Hepatocyte (in vitro differentiated cells): ENCODE results near the gene WAC. TPM values are rescaled to one million over a fixed set of nuclear protein-coding genes. Genes with fewer than 3 reads are reported as not detected.

Source experiments
- DNase-seq: peaks from one replicate; pipeline ENCODE4 v3.0.0-alpha.2; 2016; ENCODE audit warnings: low spot score
- H2AFZ ChIP-seq: fragments of 200-600 bp; sonication (generic); 2 replicates; pipeline ENCODE4 v1.6.0; 2016; ENCODE audit warnings: antibody characterized with exemption, mild to moderate bottlenecking
- H3K27ac ChIP-seq: fragments of 200-600 bp; sonication (generic); 2 replicates; pipeline ENCODE4 v1.5.1; 2016; ENCODE audit warnings: mild to moderate bottlenecking
- H3K27me3 ChIP-seq: fragments of 200-600 bp; sonication (generic); 2 replicates; pipeline ENCODE4 v1.6.1; 2016
- H3K36me3 ChIP-seq: fragments of 200-600 bp; sonication (generic); replicated peaks from 2 replicates; pipeline ENCODE4 v1.5.1; 2016; ENCODE audit warnings: low read depth; ENCODE audit not compliant: insufficient read depth
- H3K4me1 ChIP-seq: fragments of 200-600 bp; sonication (generic); 2 replicates; pipeline ENCODE4 v1.5.1; 2016; ENCODE audit warnings: mild to moderate bottlenecking, moderate library complexity; ENCODE audit not compliant: insufficient read depth
- H3K4me2 ChIP-seq: fragments of 200-600 bp; sonication (generic); 2 replicates; pipeline ENCODE4 v1.6.0; 2016
- H3K4me3 ChIP-seq: fragments of 200-600 bp; sonication (generic); 2 replicates; pipeline ENCODE4 v1.5.1; 2016; ENCODE audit warnings: mild to moderate bottlenecking
- H3K79me2 ChIP-seq: fragments of 200-600 bp; sonication (generic); 2 replicates; pipeline ENCODE4 v1.6.0; 2017; ENCODE audit warnings: mild to moderate bottlenecking
- H3K9me2 ChIP-seq: fragments of 200-600 bp; sonication (generic); replicated peaks from 2 replicates; pipeline ENCODE4 v1.6.0; 2017; ENCODE audit warnings: mild to moderate bottlenecking; ENCODE audit not compliant: insufficient read depth
- H3K9me3 ChIP-seq: fragments of 200-600 bp; sonication (generic); 2 replicates; pipeline ENCODE4 v1.5.1; 2016; ENCODE audit warnings: low read depth, mild to moderate bottlenecking
- H4K20me1 ChIP-seq: fragments of 200-600 bp; sonication (generic); 2 replicates; pipeline ENCODE4 v1.6.0; 2016; ENCODE audit warnings: mild to moderate bottlenecking; ENCODE audit not compliant: insufficient read depth, poor library complexity, severe bottlenecking
- EZH2 ChIP-seq: fragments of 200-600 bp; sonication (generic); IDR thresholded peaks from 2 replicates; pipeline ENCODE4 v1.6.1; 2016; ENCODE audit warnings: antibody characterized with exemption, mild to moderate bottlenecking, borderline replicate concordance
- EZH2phosphoT487 ChIP-seq: fragments of 200-600 bp; sonication (generic); IDR thresholded peaks from one replicate; pipeline ENCODE4 v1.6.1; 2018; ENCODE audit warnings: antibody characterized with exemption, mild to moderate bottlenecking, low read depth, moderate library complexity; ENCODE audit not compliant: unreplicated experiment, severe bottlenecking
- WGBS: methylation state at CpG from one replicate; pipeline ENCODE4 v1.1.6; 2016; ENCODE audit warnings: low lambda C conversion rate; ENCODE audit errors: missing lambda C conversion rate; 5-methylcytosine and 5-hydroxymethylcytosine counted together
- polyA plus RNA-seq: library from polyadenylated mRNA; unstranded; fragments of >200 nt; fragmentation: Nextera tagmentation; extraction: Ambion mirVana; gene quantifications from 2 replicates; pipeline ENCODE4 v1.2.1, GENCODE V29; 2016
- small RNA-seq: library from RNA; depleted of rRNA; stranded (forward); fragments of <200 nt; gene quantifications from one replicate; pipeline ENCODE3, GENCODE V24; 2014
- total RNA-seq: library from RNA; depleted of rRNA; stranded (reverse); fragments of >200 nt; gene quantifications from 2 replicates; pipeline ENCODE4 v1.2.3, GENCODE V29; 2014
- TF ChIP-seq, protein P1 (sequence below): fragments of 200-600 bp; sonication (generic); IDR thresholded peaks from 2 replicates; pipeline ENCODE4 v1.5.1; 2016; ENCODE audit warnings: antibody characterized with exemption, mild to moderate bottlenecking; ENCODE audit not compliant: poor library complexity

Gene WAC
- total and polyA plus RNA-seq, 2 experiments from 2014 or later: 59.4 to 94.6 TPM

- Histone ChIP-seq H4K20me1 (no peaks in the 10 kb centered on the region), H3K27ac (peak overlapping the region; percentile 53), H3K27me3 (peaks cover 2% of the 10 kb centered on the region), H3K4me3 (peak overlapping the region; percentile 72), H3K79me2 (no peaks in the 10 kb centered on the region), H2AFZ (peak overlapping the region; percentile 95), H3K4me1 (no peaks in the 10 kb centered on the region), H3K4me2 (peak overlapping the region; percentile 93), H3K9me3 (no peaks in the 10 kb centered on the region), H3K36me3 (no peaks in the 10 kb centered on the region), H3K9me2 (no peaks in the 10 kb centered on the region)
- DNase-seq: no peak
- TF ChIP-seq EZH2phosphoT487: no peak
- no peak for TF ChIP-seq EZH2
- TF ChIP-seq, protein P1, sequence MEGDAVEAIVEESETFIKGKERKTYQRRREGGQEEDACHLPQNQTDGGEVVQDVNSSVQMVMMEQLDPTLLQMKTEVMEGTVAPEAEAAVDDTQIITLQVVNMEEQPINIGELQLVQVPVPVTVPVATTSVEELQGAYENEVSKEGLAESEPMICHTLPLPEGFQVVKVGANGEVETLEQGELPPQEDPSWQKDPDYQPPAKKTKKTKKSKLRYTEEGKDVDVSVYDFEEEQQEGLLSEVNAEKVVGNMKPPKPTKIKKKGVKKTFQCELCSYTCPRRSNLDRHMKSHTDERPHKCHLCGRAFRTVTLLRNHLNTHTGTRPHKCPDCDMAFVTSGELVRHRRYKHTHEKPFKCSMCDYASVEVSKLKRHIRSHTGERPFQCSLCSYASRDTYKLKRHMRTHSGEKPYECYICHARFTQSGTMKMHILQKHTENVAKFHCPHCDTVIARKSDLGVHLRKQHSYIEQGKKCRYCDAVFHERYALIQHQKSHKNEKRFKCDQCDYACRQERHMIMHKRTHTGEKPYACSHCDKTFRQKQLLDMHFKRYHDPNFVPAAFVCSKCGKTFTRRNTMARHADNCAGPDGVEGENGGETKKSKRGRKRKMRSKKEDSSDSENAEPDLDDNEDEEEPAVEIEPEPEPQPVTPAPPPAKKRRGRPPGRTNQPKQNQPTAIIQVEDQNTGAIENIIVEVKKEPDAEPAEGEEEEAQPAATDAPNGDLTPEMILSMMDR: no peak
- WGBS: 37% methylated on average over 21 of the region's 21 CpGs
Measured at GRCh38 chr10:28669227-28670173, 136.6 kb downstream of the WAC start.

Small RNA genes lying within 50 kb of the gene (small RNA-seq; reads per million reads assigned to genes)
- gene RNU4ATAC6P (not detected), gene RNU6-1067P (not detected)

Other genes with a start within 250 kb of the WAC start
- gene MPP7, start 230.1 kb upstream of the WAC start, total RNA-seq: 8.4 and 9.1 TPM in 2 replicates
- 6.6 and 6.8 TPM in 2 replicates for gene MPP7, start 230.1 kb upstream of the WAC start, polyA plus RNA-seq
- gene BAMBI, start 144.4 kb downstream of the WAC start, total RNA-seq: 111 and 116 TPM in 2 replicates
- gene BAMBI, start 144.4 kb downstream of the WAC start, polyA plus RNA-seq: 148 and 163 TPM in 2 replicates